GM21723 (cell line): Measurements from ENCODE around the gene PPME1.

ENCODE experiments used
- ATAC-seq: cut with Tn5 transposase; IDR thresholded peaks from one replicate; pipeline ENCODE4 v1.9.1; 2021; ENCODE audit warnings: mild to moderate bottlenecking, moderate library complexity; ENCODE audit not compliant: unreplicated experiment

The PPME1 gene

DNA sequence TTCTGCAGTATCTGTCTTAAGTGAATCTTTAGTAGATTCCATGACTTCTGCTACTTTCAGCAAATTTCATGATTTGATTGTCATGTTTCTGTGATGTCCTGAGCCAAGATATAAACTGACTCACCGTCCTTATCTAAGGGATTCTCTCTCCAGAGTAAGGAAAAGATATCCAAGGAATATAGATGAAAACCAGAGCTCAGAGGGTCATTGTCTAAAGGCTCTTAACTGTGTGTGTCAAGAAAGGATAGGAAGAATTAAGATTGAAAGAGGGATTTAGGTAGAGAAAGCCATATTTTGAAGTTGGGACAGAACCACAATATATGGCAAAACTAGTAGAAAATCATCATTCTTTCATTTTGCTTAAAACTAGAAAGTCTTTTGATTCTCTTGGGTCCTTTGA is 50.7 kb downstream of the PPME1 start:
- no peak for ATAC-seq

GRCh38 chr11:74225565-74225964 is 54.5 kb downstream of the PPME1 start:
- ATAC-seq: no peak

DNA sequence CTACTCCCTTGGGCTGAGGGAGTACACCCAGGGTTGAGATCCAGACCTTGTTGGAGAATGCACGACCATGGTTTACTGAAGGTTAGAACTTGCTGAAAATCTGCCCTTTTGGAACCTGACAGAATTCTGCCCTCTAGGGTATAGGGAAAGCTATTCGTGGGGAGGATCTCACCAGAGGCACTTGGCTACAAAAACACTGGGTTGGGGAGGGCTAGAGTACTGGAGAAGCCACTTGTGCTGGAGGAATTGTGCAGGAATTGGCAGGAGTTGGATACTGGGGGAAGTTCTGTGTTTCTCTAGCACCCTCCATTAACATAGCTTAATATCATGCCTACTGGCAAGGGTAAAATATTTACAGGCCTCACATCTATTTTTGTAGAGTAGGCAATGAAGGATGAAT is 55.8 kb downstream of the PPME1 start:
- no peak for ATAC-seq

GRCh38 chr11:74232311-74232950 is 61.3 kb downstream of the PPME1 start:
- ATAC-seq: no peak

DNA sequence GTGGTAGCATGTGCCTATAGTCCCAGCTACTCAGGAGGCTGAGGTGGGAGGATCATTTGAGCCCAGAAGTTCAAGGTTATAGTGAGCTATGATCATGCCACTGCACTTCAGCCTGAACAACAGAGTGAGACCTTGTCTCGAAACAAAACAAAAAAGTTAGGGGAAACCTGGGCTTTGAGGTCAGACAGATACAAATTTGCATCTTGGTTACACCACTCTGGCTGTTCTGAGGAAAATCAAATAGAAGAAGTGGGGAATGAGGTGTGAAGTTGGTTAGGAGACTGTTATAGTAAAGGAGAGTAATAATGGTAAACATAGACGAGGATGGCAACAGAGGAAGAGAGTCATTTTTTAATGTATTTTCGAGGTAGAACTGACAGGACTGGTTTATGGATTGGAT is 62.6 kb downstream of the PPME1 start:
- ATAC-seq: no peak

DNA sequence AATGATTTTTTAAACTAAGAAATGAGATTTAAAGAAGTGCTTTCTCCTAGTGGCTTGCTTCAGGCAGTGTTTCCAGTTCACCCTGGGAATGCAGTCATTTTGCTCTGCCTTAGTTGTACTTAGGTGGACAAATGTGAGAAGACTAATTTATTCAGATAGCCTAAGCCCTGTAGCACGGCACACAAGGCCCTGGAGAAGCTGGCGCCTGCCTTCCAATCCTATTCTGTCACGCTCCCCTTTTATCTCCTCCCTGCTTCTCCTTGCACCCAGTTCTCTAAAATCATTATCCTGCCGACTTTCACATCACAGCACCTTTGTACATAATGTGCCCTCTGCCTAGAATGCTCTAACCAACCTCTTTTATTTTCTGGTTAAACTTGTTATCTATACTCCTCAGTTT is 64.0 kb downstream of the PPME1 start:
- ATAC-seq: no peak

GRCh38 chr11:74237541-74237940 is 66.5 kb downstream of the PPME1 start:
- no peak for ATAC-seq

GRCh38 chr11:74238243-74238642 is 67.2 kb downstream of the PPME1 start:
- no peak for ATAC-seq

- ATAC-seq: no peak
Measured at GRCh38 chr11:74248469-74248868, 77.4 kb downstream of the PPME1 start.

GRCh38 chr11:74249496-74249895 is 78.4 kb downstream of the PPME1 start:
- no peak for ATAC-seq

GRCh38 chr11:74253361-74253760 is 82.3 kb downstream of the PPME1 start:
- no peak for ATAC-seq

DNA sequence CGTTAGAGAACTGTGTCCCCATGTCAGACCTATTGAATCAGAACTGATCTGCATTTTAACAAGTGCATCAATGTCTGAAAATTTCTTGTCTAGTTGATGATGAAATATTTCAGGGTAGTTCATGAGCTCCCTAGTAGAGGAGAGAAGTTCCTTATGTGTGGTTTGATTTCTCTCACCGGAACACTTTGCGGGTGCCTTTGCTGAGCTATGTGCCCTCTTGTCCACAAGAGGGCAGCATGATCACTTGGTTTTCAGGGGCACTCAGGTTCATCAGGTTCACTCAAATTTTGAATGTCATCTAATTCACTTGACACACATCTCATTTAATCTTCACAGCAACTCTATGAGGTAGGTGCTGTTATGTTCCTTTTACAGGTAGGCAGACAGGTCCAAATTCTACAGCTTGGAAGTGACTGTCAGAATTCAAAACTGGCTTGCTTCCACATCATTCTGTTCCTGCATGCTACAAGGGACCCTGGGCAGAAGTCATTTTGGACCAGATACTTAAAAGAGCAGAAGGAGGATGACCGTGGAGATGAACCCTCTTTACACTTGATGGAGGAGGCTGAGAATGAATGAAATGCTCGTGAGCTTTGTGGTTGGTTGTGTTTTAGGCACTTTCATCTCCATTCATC is 84.8 kb downstream of the PPME1 start:
- ATAC-seq: no peak

DNA sequence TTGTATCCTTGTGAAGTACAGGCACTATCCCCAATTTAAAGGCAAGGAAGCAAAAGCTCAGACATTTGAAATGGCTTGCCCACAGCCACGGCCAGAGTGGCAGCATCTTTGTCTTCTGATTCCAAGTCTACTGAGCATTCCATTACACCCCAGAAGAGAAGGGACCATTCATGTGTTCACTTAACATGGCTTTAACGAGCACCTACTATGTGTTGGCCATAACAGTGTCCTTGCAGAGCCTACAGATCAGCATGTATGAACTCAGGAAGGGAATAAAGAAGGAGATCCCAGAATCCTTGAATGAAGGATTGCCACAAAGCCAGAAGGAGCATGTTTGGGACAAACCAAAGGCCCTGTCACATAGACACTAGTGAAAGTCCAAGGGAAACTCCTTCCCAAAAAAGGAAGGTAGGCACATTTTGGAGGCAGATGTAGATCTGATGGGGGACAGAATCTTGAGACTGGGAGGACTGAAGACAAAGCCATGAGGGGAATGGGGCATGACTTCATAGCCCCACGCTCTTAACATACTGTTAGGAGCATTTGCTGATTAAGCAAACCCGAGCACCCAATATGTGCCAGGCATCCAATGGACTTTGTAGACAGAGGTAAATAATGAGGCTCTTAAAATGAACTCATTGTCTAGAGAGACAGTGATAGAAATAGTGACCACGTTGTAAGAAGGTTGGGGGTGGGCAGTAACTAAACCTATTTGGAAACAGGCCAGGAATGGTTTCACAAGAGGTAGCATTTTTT is 85.5 kb downstream of the PPME1 start:
- ATAC-seq: no peak

DNA sequence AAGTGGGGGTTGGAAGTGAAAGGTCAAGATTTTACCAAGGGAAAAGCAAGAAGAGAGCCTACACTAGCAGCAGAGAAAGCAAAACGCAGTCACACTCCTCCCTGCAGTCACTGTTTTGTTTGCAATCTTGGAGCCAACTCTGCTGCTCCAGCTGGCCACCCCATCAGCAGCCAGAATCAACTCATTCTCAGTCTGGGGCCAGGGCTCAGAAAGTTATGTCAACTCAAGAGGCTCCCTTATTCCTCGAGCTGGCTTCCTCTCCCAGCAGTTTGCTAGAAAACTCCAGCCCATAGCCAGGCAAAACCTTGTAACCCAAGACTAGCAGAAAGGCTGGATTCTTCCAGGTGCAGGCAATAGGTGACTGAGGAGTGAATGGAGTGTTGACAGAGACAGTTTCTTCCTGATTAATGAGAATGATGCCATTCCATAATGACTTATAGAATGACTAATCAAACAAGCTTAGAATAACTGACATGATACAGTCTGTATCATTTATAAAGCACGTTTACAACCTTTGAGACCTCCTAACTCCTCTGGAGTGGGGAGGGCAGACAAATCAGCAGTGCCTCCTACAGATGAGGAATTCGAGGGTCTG is 87.0 kb downstream of the PPME1 start:
- ATAC-seq: no peak

- no peak for ATAC-seq
Measured at GRCh38 chr11:74262725-74263124, 91.6 kb downstream of the PPME1 start.

GRCh38 chr11:74265256-74265655 is 94.2 kb downstream of the PPME1 start:
- ATAC-seq: no peak

DNA sequence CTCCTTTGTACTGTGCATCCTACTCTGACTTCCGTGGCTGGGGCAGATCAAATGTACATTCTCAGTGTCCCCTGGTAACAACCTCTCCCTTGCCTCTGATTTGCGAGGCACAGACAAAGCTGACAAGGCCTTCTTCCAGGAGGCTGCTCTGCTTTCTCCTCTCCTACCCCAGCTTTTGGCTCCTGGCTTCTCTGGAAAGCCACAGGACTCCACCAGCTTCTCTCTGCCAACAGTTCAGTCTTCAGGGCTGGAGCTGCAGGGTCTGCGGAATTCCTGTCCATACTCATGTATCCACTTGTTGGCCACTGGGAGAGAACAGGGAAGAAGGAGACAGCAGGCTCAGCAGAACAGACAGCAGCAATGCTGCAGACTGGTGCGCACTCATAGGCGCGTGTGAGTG is 95.9 kb downstream of the PPME1 start:
- ATAC-seq: no peak

- ATAC-seq: no peak
Measured at GRCh38 chr11:74268456-74268855, 97.4 kb downstream of the PPME1 start.

GRCh38 chr11:74269161-74269811 is 98.2 kb downstream of the PPME1 start:
- no peak for ATAC-seq

DNA sequence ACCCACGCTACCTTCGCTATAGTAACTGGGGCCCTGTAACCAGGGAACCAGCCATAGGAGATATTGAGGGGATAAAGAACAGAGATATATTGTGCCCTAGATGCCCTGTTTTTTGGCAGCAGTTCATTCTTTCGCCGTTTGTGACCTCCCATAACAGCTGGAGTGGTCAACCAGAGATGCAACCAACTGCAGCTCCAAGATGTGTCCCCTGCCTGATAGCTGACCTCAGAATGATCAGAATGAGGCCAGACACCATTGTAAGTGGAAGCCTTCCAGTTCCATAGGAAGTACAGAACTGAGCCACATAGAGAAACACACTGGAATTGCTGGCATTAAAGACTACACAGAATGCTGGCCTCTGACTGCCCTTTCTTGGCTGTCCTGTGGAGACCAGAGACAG is 101.2 kb downstream of the PPME1 start:
- no peak for ATAC-seq

DNA sequence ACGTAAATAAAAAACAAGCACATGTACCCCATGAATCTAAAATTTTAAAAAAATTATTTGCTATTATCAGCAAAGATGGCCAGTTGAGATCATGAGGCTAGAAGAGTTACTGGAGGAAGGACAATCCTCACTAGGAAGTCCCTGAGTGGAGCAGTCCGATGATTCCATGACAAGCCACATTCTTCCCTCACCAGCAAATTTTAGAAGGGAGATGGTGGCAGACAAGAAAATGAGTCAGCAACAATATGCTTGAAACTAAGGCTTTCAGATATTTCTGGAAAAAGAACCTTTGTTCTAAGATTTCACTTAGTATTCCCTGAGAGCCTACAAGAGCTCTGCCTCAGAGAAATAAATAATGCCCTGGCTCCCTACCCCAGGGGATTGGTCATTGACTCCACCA is 105.5 kb downstream of the PPME1 start:
- no peak for ATAC-seq
